ENCODE results near the gene PTPN22.

GRCh38 chr1:113846391-113847035 lies 25.0 kb downstream of the PTPN22 start:
- TF ChIP-seq CTCF (IDR thresholded peaks at IDR 0.05) (no peak), POLR2AphosphoS5 (IDR thresholded peaks at IDR 0.05) (no peak)
